HG02623 (cell line): Measurements from ENCODE around the gene ZNF433.
"Not testable (repeated sequence)": the region's sequence is repeated elsewhere in the genome, so short reads cannot be mapped to it uniquely, and the experiment has no call there.

ENCODE experiments used
- ATAC-seq: cut with Tn5 transposase; IDR thresholded peaks from one replicate; pipeline ENCODE4 v1.9.1; 2021; ENCODE audit warnings: moderate library complexity; ENCODE audit not compliant: unreplicated experiment

ZNF433 gene

GRCh38 chr19:12035220-12036172 lies at the start of gene ZNF433:
ZNF433 (minus strand) TSS chr19:12035679; CDS start chr19:12035539, 140 bp downstream.
- ATAC-seq = peak; percentile 97

DNA sequence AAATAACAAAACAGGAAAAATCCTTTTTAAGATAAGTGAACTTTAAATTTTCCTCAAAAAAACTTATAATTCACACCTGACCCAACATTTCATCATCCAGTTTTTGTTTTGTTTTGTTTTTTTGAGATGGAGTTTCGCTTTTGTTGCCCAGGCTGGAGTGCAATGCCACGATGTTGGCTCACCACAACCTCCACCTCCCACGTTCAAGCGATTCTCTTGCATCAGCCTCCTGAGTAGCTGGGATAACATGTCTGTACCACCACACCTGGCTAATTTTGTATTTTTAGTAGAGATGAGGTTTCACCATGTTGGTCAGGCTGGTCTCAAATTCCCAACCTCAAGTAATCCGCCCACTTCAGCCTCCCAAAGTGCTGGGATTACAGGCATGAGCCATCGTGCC lies 47.9 kb upstream of the ZNF433 start:
- ATAC-seq = not testable (repeated sequence)

- no peak for ATAC-seq
Measured at GRCh38 chr19:12077375-12077774, 41.9 kb upstream of the ZNF433 start.

- not testable (repeated sequence) for ATAC-seq
Measured at GRCh38 chr19:12076331-12076730, 40.9 kb upstream of the ZNF433 start.

GRCh38 chr19:12075538-12076139 lies 40.2 kb upstream of the ZNF433 start:
- no peak for ATAC-seq

- peak; percentile 79 for ATAC-seq
Measured at GRCh38 chr19:12064590-12065538, 29.4 kb upstream of the ZNF433 start, which contains the start of gene ZNF844. ZNF844 (plus strand) TSS chr19:12064731; CDS start chr19:12064874, 143 bp downstream.

DNA sequence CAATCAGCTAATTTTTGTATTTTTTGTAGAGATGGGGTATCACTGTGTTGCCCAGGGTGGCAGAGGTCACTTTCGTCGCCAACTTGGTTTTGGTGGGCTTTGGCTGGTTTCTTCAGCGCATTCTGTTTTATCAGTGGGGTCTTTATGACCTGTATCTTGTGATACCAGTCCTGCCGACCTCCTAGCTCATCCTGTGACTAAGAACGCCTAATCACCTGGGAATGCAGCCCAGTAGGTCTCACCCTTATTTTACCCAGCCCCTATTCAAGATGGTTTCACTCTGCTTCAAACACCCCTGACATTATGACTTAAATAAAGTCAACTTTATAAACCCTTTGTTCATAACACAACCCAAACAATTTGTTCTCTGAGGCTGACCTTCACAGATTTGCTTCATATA lies 20.3 kb upstream of the ZNF433 start:
- no peak for ATAC-seq

GRCh38 chr19:12052497-12053169 lies 17.2 kb upstream of the ZNF433 start, which contains the start of gene ZNF878:
ZNF878 (minus strand) TSS chr19:12052961; CDS start chr19:12052801, 160 bp downstream.
- ATAC-seq = peak; percentile 77

DNA sequence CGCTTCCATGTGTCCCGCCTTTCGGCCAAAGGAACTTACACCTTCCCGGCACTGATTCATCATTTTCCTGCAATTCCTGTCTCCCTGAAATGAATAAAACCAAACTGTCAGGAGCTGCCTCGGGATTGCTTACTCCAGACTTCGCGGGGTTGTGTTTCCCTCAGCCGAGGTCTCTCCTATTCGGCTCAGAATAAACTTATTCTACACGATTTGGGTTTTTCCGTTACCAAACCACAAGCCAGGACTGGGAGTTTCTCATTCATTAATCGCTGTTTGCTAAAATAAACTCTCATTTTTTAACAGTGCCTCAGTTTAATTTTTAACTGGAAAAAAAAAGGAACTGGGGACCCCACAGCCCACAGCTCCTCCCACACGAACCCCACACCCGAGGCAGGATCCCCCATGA lies 16.6 kb upstream of the ZNF433 start:
- no peak for ATAC-seq

DNA sequence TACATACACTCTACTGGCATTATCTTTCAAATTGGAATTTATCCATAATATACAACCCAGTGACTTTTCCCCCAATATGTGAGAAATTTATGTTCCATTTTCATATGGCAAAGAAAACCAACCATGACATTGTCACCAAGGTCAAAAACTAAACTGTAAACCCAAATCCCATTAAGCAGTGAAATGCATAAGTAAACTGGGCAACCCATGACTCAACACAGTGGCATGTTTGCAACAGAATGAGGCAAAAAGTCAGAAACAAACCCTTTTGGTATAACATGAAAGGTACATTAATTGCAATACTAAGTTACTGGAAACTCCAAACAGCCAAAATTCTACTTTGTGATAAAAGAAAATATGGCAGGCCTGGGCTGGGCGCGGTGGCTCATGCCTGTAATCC lies 12.4 kb upstream of the ZNF433 start:
- no peak for ATAC-seq

DNA sequence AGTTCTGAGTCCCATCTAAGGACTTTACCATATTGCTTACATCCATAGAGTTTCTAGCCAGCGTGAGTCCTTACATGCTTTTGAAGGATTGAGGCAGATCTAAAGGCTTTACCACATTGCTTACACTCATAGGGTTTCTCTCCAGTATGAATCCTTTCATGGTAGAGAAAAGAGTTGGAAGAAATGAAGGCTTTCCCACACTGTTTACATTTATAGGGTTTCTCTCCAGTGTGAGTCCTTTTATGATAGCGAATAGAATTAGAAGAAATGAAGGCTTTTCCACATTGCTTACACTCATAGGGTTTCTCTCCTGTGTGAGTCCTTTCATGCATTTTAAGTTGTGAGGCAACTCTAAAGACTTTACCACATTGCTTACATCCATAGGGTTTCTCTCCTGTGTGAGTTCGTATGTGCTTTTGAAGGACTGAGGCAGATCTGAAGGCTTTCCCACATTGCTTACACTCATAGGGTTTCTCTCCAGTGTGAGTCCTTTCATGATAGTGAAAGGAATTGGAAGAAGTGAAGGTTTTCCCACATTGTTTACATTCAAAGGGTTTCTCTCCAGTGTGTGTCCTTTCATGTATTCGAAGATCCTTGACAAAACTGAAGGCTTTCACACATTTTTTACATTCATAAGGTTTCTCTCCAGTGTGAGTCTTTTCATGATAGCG lies 8.4 kb upstream of the ZNF433 start:
- no peak for ATAC-seq

DNA sequence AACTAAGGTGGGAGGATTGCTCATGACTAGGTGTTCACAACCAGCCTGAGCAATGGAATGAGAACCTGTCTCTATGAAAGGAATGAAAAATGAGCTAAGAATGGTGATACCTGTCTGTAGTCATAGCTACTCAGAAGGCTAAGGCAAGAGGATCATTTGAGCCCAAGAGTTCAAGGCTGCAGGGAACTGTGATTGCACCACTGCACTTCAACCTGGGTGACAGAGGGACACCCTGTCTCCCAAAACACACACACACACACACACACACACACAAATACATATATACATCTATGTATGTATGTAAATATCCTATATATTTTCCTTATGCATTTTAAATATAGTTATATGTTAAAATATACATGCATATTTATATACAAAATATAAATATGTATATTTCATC lies 7.4 kb upstream of the ZNF433 start:
- no peak for ATAC-seq

DNA sequence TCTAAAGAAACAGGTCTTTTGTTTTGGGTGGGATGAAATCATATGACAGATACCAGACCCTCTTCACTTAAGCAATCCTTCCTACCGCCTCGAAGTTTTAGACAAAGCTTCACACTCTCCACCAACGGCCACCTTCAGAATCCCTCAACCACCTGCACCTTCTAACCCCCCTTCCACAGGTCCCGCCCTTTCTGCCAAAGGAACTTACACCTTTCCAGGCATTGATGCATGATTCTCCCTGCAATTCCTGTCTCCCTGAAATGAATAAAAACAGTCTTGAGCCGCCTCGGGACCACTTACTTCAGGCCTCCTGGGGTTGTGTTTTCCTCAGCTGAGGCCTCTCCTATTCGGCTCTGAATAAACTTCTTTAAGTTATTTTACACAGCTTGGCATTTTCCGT lies 859 bp downstream of the ZNF433 start:
- no peak for ATAC-seq

- no peak for ATAC-seq
Measured at GRCh38 chr19:12034198-12034597, 1.3 kb downstream of the ZNF433 start.

DNA sequence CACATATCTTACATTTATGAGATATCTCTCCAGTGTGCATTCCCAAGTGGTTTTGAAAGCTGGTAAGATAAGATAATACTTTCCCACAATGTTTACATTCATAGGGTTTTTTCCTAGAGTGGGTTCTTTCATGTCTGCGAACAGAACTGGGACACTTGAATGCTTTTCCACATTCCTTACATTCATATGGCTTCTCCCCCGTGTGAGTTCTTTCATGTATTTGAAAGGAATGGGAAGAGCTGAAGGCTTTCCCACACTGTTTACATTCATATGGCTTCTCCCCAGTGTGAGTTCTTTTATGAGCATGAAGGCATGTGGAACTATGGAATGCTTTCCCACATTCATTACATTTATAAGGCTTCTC lies 19.7 kb downstream of the ZNF433 start:
- ATAC-seq = no peak

DNA sequence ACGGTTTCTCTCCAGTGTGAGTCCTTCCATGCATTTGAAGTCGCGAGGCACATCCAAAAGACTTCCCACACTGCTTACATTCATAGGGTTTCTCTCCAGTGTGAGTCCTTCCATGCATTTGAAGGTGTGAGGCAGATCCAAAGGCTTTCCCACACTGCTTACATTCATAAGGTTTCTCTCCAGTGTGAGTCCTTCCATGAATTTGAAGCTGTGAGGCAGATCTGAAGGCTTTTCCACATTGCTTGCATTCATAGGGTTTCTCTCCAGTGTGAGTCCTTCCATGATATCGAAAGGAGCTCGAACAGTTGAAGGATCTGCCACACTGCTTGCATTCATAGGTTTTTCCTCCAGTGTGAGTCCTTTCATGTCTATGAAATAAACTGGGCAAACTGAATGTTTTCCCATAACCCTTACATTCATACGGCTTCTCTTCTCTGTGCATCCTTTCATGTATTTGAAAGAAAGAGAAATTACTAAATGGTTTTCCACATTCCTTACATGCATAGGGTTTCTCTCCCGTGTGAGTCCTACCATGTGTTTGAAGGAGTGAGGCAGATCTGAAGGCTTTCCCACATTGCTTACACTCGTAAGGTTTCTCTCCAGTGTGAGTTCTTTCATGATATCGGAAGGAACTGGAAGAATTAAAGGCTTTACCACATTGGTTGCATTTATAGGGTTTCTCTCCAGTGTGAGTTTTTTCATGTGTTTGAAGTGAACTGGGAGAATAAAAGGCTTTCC lies 20.3 kb downstream of the ZNF433 start:
- ATAC-seq = no peak

DNA sequence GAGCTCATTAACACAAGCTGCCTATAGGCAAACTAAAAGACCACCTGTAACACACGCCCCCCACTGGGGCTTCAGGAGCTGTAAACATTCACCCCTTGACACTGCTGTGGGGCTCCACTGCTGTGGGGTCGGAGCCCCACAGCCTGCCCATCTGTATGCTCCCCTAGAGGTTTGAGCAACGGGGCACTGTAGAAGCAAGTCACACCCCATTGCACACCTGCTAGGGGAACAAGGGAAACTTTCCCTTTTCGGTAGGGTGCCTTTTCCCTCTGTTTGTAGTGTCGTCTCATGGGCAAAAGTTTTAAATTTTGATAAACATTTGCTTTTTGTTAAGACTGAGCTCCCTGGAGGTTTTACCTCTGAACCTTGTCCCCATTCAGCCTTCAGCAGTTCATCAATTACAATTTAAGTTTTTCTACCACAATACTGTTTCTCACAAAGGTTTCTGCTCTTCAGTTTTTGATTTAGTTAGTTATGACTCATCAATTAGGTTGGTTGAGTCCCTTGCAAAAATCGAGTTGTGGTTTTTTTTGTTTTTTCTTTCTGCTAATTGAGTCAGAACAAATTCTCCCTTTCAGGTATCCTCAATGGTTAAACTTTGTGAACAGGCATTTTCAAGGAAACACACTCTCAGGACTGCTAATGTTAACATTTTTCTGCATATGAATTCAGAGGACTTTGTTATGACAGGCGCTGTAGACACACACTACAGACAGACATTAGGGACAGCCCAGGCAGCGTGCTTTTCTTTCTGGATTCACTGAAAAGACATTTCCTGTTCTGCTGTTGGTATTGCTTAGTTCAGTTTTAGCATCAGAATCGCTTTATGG lies 35.1 kb downstream of the ZNF433 start:
- ATAC-seq = no peak

DNA sequence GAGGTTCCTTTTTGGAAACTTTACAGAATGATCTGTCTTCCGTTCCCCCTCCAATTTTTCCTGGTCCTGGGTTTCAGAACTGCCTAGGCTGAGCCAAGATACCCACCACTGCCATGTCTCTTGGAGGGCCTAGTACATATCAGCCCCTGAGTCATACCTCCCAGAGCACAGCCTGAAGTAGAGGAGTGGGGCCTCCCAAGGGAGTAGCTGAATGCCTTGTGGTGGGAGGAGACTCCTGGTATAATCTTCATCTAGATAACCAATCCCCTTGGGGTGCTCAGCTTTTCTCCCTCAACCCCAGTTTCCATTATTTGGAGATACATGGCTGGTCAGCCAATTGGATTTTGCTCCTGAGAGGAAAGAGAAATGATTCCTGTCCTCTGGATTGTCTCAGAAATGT lies 40.3 kb downstream of the ZNF433 start:
- ATAC-seq = no peak
